MM.1S (cell line): ENCODE data around the gene MBTPS1.

Experiments
- DNase-seq: peaks from one replicate; pipeline ENCODE4 v3.0.0-alpha.2; 2015
- H2AFZ ChIP-seq: fragments of 300-600 bp; sonication (generic); 2 replicates; pipeline ENCODE4 v1.6.0; 2016; ENCODE audit warnings: antibody characterized with exemption, low read length
- H3F3A ChIP-seq: fragments of 300-600 bp; sonication (generic); 2 replicates; pipeline ENCODE4 v1.6.1; 2016; ENCODE audit warnings: mild to moderate bottlenecking, antibody characterized with exemption, low read length, moderate library complexity, mixed read lengths; ENCODE audit not compliant: insufficient read depth
- H3K27ac ChIP-seq: fragments of 300-600 bp; sonication (generic); 2 replicates; pipeline ENCODE4 v1.5.1; 2016; ENCODE audit warnings: mild to moderate bottlenecking, low read length
- H3K27me3 ChIP-seq: fragments of 300-600 bp; sonication (generic); replicated peaks from 2 replicates; pipeline ENCODE4 v1.6.0; 2016; ENCODE audit warnings: low read length; ENCODE audit not compliant: insufficient read depth
- H3K36me3 ChIP-seq: fragments of 300-600 bp; sonication (generic); replicated peaks from 2 replicates; pipeline ENCODE4 v1.6.1; 2016; ENCODE audit warnings: mild to moderate bottlenecking, low read length, mixed read lengths; ENCODE audit not compliant: insufficient read depth
- H3K4me1 ChIP-seq: fragments of 300-600 bp; sonication (generic); 2 replicates; pipeline ENCODE4 v1.6.1; 2016; ENCODE audit warnings: low read length, mixed read lengths
- H3K4me2 ChIP-seq: fragments of 300-600 bp; sonication (generic); 2 replicates; pipeline ENCODE4 v1.6.0; 2016; ENCODE audit warnings: low read depth, low read length
- H3K4me3 ChIP-seq: fragments of 300-600 bp; sonication (generic); 2 replicates; pipeline ENCODE4 v1.5.1; 2016; ENCODE audit warnings: low read length, mixed read lengths
- H3K79me2 ChIP-seq: fragments of 300-600 bp; sonication (generic); 2 replicates; pipeline ENCODE4 v1.6.1; 2016; ENCODE audit warnings: mixed run types, low read length, mixed read lengths
- H3K9ac ChIP-seq: fragments of 300-600 bp; sonication (generic); 2 replicates; pipeline ENCODE4 v1.6.1; 2016; ENCODE audit warnings: low read length, mixed read lengths
- H3K9me2 ChIP-seq: fragments of 300-600 bp; sonication (generic); replicated peaks from 2 replicates; pipeline ENCODE4 v1.6.1; 2016; ENCODE audit warnings: mild to moderate bottlenecking, low read length, mixed read lengths; ENCODE audit not compliant: insufficient read depth
- H3K9me3 ChIP-seq: fragments of 300-600 bp; sonication (generic); replicated peaks from 2 replicates; pipeline ENCODE4 v1.6.1; 2016; ENCODE audit warnings: mild to moderate bottlenecking, low read length, mixed read lengths; ENCODE audit not compliant: insufficient read depth
- H4K20me1 ChIP-seq: fragments of 300-600 bp; sonication (generic); 2 replicates; pipeline ENCODE4 v1.6.1; 2016; ENCODE audit warnings: mild to moderate bottlenecking, low read length, moderate library complexity, mixed read lengths; ENCODE audit not compliant: insufficient read depth
- EZH2 ChIP-seq: fragments of 300-600 bp; sonication (generic); optimal IDR thresholded peaks from 2 replicates; pipeline ENCODE3; 2017; ENCODE audit warnings: low read depth, mild to moderate bottlenecking, antibody characterized with exemption, low read length, mixed read lengths
- EZH2phosphoT487 ChIP-seq: fragments of 300-600 bp; sonication (generic); IDR thresholded peaks from 2 replicates; pipeline ENCODE4 v1.6.1; 2018; ENCODE audit warnings: antibody characterized with exemption, low read length
- TF ChIP-seq, protein P1 (sequence below): fragments of 300-600 bp; sonication (generic); IDR thresholded peaks from 2 replicates; pipeline ENCODE4 v1.5.1; 2016; ENCODE audit warnings: antibody characterized with exemption, low read length, mixed read lengths

MBTPS1 gene

DNA sequence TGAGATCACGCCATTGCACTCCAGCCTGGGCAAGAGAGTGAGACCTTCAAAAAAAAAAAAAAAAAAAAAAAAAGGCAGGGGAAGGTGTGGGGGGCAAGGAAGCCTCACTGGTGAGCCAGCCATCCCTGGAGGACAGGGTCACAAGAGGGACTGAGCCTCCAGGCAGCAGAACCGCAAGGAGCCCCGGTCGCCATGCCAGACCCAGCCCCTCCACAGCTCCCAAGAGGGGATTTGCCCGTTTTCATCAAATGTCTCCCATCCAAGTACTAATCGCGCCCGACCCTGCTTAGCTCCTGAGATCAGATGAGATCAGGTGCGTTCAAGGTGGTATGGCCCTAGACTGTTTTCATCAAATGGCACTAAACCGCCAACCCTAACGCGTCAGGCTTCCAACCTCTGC lies 77.0 kb downstream of the MBTPS1 start:
- Histone ChIP-seq H3K9me3 (no peaks in the 10 kb centered on the region), H3K36me3 (no peaks in the 10 kb centered on the region), H2AFZ (no peak overlapping the region), H3K27ac (no peak overlapping the region), H3K4me1 (no peaks in the 10 kb centered on the region), H4K20me1 (no peaks in the 10 kb centered on the region), H3K9me2 (no peaks in the 10 kb centered on the region), H3K27me3 (peaks cover 28% of the 10 kb centered on the region), H3F3A (no peaks in the 10 kb centered on the region), H3K79me2 (no peaks in the 10 kb centered on the region), H3K9ac (no peak overlapping the region), H3K4me3 (no peak overlapping the region), H3K4me2 (no peak overlapping the region)
- no peak for TF ChIP-seq EZH2
- no peak for TF ChIP-seq EZH2phosphoT487
- TF ChIP-seq, protein P1, sequence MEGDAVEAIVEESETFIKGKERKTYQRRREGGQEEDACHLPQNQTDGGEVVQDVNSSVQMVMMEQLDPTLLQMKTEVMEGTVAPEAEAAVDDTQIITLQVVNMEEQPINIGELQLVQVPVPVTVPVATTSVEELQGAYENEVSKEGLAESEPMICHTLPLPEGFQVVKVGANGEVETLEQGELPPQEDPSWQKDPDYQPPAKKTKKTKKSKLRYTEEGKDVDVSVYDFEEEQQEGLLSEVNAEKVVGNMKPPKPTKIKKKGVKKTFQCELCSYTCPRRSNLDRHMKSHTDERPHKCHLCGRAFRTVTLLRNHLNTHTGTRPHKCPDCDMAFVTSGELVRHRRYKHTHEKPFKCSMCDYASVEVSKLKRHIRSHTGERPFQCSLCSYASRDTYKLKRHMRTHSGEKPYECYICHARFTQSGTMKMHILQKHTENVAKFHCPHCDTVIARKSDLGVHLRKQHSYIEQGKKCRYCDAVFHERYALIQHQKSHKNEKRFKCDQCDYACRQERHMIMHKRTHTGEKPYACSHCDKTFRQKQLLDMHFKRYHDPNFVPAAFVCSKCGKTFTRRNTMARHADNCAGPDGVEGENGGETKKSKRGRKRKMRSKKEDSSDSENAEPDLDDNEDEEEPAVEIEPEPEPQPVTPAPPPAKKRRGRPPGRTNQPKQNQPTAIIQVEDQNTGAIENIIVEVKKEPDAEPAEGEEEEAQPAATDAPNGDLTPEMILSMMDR: no peak
- no peak for DNase-seq

DNA sequence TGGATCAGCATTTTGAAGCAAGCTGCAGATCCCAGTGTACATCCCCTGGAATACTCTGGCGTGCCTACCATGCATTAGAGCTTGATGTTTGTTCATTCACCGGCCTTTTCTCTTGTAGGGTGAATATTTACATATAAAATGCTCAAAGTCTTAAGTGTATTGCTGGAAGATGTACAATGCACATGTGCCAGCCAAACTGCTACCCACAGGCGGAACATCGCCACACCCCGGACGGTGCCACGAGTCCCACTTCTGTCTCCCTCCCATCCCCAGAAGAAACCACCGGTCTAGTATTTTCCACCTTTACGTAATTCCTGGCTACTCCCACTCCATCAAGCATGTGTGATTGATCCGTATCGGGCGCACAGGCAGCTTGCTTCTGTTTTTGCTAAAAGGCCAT lies 78.3 kb downstream of the MBTPS1 start:
- Histone ChIP-seq H3F3A (no peaks in the 10 kb centered on the region), H3K4me2 (no peak overlapping the region), H4K20me1 (no peaks in the 10 kb centered on the region), H3K9me2 (no peaks in the 10 kb centered on the region), H3K9ac (no peak overlapping the region), H3K27me3 (peaks cover 28% of the 10 kb centered on the region), H3K27ac (no peak overlapping the region), H3K9me3 (no peaks in the 10 kb centered on the region), H3K79me2 (no peaks in the 10 kb centered on the region), H2AFZ (no peak overlapping the region), H3K36me3 (no peaks in the 10 kb centered on the region), H3K4me1 (no peaks in the 10 kb centered on the region), H3K4me3 (no peak overlapping the region)
- TF ChIP-seq EZH2 (no peak), EZH2phosphoT487 (no peak)
- TF ChIP-seq, protein P1: no peak
- DNase-seq: no peak

DNA sequence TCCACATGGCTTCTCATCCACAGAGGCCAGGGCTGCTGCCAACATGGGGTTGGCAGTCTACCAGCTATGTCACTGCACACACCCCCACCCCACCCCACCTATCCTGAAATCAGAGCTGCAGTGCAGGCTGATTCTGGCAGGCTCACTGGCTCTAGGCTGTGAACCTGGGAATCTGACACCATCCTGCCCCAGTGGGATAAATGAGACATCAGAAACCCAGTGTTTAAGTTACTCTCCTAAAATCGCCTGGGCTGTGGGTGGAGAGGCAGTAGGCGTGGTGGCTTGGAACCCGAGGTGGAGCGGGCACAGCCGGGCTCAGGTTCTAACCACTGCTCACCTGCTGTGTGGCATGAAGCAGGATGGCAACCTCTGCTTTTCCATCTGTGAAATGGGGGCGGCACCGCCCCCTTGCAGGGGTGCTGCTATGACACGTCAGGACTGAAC lies 79.7 kb downstream of the MBTPS1 start:
- no peaks in the 10 kb centered on the region for H3K9me2 ChIP-seq
- H4K20me1 ChIP-seq: no peaks in the 10 kb centered on the region
- no peak overlapping the region for H3K4me2 ChIP-seq
- H3K4me1 ChIP-seq: no peaks in the 10 kb centered on the region
- no peaks in the 10 kb centered on the region for H3F3A ChIP-seq
- peaks cover 28% of the 10 kb centered on the region for H3K27me3 ChIP-seq
- no peak overlapping the region for H3K9ac ChIP-seq
- H3K4me3 ChIP-seq: no peak overlapping the region
- no peaks in the 10 kb centered on the region for H3K36me3 ChIP-seq
- no peak for DNase-seq
- H3K9me3 ChIP-seq: no peaks in the 10 kb centered on the region
- no peaks in the 10 kb centered on the region for H3K79me2 ChIP-seq
- no peak overlapping the region for H2AFZ ChIP-seq
- TF ChIP-seq, protein P1: no peak
- TF ChIP-seq EZH2 (no peak), EZH2phosphoT487 (no peak)
- H3K27ac ChIP-seq: no peak overlapping the region
